HEK293T (cell line): ENCODE data around the gene LYVE1.

Experiments
- BHLHE40 ChIP-seq: fragments of 450-650 bp; IDR thresholded peaks from 2 replicates; pipeline ENCODE4 v1.6.1; 2016; ENCODE audit warnings: mild to moderate bottlenecking, moderate library complexity, borderline replicate concordance
- FOXA1 ChIP-seq: fragments of 450-650 bp; IDR thresholded peaks from 2 replicates; pipeline ENCODE4 v1.6.1; 2016; ENCODE audit warnings: mild to moderate bottlenecking
- FOXK2 ChIP-seq: fragments of 450-650 bp; IDR thresholded peaks from 2 replicates; pipeline ENCODE4 v1.6.1; 2016; ENCODE audit warnings: mild to moderate bottlenecking
- FOXM1 ChIP-seq: fragments of 450-650 bp; IDR thresholded peaks from 2 replicates; pipeline ENCODE4 v1.6.1; 2017; ENCODE audit warnings: mild to moderate bottlenecking, borderline replicate concordance
- HDGF ChIP-seq: fragments of 450-650 bp; IDR thresholded peaks from 2 replicates; pipeline ENCODE4 v1.6.1; 2017; ENCODE audit warnings: antibody characterized with exemption, borderline replicate concordance
- LEF1 ChIP-seq: fragments of 450-650 bp; IDR thresholded peaks from 2 replicates; pipeline ENCODE4 v1.6.1; 2017; ENCODE audit warnings: mild to moderate bottlenecking, borderline replicate concordance
- PKNOX1 ChIP-seq: fragments of 450-650 bp; IDR thresholded peaks from 2 replicates; pipeline ENCODE4 v1.6.1; 2016
- SP1 ChIP-seq: fragments of 450-650 bp; IDR thresholded peaks from 2 replicates; pipeline ENCODE4 v1.6.1; 2017
- ZNF384 ChIP-seq: fragments of 450-650 bp; IDR thresholded peaks from 2 replicates; pipeline ENCODE4 v1.6.1; 2016

DNA sequence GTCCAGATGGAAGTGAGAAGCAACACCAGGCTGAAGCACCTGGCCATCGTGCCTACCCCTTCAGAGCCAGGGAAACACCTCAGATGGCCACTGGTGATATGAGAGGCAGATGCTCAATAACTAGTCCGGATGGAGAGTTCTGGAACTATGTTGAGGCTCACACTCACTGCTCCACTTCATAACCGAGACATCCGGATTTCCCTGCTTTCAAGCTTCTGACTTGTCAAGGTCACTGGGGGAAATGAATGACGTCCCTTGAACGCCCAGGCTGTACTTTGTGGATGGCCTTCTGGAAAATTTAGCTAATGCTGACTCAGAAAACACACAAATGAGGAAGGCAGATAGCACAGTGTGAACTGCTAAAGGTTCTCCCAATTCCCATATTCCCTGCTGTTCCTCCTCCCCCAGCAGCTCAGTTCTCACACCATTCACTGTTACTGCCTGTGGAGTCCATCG lies at the start of gene LYVE1:
- TF ChIP-seq FOXK2 (no peak), FOXM1 (no peak), ZNF384 (no peak), HDGF (no peak), FOXA1 (no peak), PKNOX1 (no peak), LEF1 (no peak), SP1 (no peak), BHLHE40 (no peak)
